NCI-H1417 treated with DMSO at 0.1 percent for 48 hours (cell line): ENCODE results near the gene SSUH2.

Source experiments
- DNase-seq: peaks from one replicate; lab custom pipeline; 2025; lab: John Stamatoyannopoulos, UW

SSUH2 gene

GRCh38 chr3:8610951-8611350, 33.6 kb downstream of the SSUH2 start:
- no peak for DNase-seq

- DNase-seq = no peak
Measured at GRCh38 chr3:8608791-8609467, 35.7 kb downstream of the SSUH2 start.

- no peak for DNase-seq
Measured at GRCh38 chr3:8608041-8608790, 36.4 kb downstream of the SSUH2 start.

- no peak for DNase-seq
Measured at GRCh38 chr3:8607234-8608040, 37.2 kb downstream of the SSUH2 start.

GRCh38 chr3:8606701-8607231, 37.8 kb downstream of the SSUH2 start:
- DNase-seq = no peak

GRCh38 chr3:8604988-8605387, 39.6 kb downstream of the SSUH2 start:
- DNase-seq = no peak

- no peak for DNase-seq
Measured at GRCh38 chr3:8604006-8604405, 40.6 kb downstream of the SSUH2 start.

- DNase-seq = no peak
Measured at GRCh38 chr3:8603115-8603710, 41.4 kb downstream of the SSUH2 start.

GRCh38 chr3:8600457-8600856, 44.1 kb downstream of the SSUH2 start:
- DNase-seq = no peak

GRCh38 chr3:8599146-8599545, 45.5 kb downstream of the SSUH2 start:
- no peak for DNase-seq

- DNase-seq = no peak
Measured at GRCh38 chr3:8597219-8597853, 47.3 kb downstream of the SSUH2 start.

GRCh38 chr3:8596321-8597218, 48.0 kb downstream of the SSUH2 start:
- DNase-seq = no peak

GRCh38 chr3:8595695-8596115, 48.9 kb downstream of the SSUH2 start:
- DNase-seq = no peak

GRCh38 chr3:8595252-8595651, 49.3 kb downstream of the SSUH2 start:
- DNase-seq = no peak

- DNase-seq = no peak
Measured at GRCh38 chr3:8593021-8593827, 51.4 kb downstream of the SSUH2 start.

GRCh38 chr3:8589880-8590556, 54.6 kb downstream of the SSUH2 start:
- DNase-seq = no peak

- no peak for DNase-seq
Measured at GRCh38 chr3:8584661-8585060, 59.9 kb downstream of the SSUH2 start.

- DNase-seq = no peak
Measured at GRCh38 chr3:8581806-8582445, 62.7 kb downstream of the SSUH2 start.

- DNase-seq = no peak
Measured at GRCh38 chr3:8581373-8581772, 63.2 kb downstream of the SSUH2 start.
